ENCODE data around the gene NPAS3. TPM values are rescaled to one million over a fixed set of nuclear protein-coding genes. Genes with fewer than 3 reads are reported as not detected.
"Not testable (repeated sequence)": the region's sequence is repeated elsewhere in the genome, so short reads cannot be mapped to it uniquely, and the experiment has no call there.

Gene NPAS3
- total and polyA plus RNA-seq, 2 of the 13 experiments (the other 11 are each of a cell fraction or from before 2014, with no cell fraction given), result not detected

- H3K4me2 ChIP-seq (ENCODE audit: low read depth, low read length); H3K4me1 ChIP-seq (ENCODE audit: insufficient read depth, low read length); H3K9ac ChIP-seq (ENCODE audit: insufficient read depth, low read depth, low read length); H3K27me3 ChIP-seq (ENCODE audit: control insufficient read depth in 1 of 2, insufficient read depth in 2 of 2, low read length in 2 of 2); BruUV-seq (replicated peaks); POLR2A ChIA-PET; H3K4me3 ChIP-seq (replicated peaks in 1 of 3; ENCODE audit: insufficient read depth in 1 of 3, low read depth in 2 of 3, low read length in 3 of 3); H3K79me2 ChIP-seq (ENCODE audit: insufficient read depth, low read length); DNase-seq (ENCODE audit: low spot score); CTCF ChIA-PET (ENCODE audit: low intra/inter-chr PET ratio, low total read pairs); intact Hi-C loops (cut with micrococcal nuclease; ENCODE audit: unreplicated experiment); FAIRE-seq; H3K36me3 ChIP-seq (replicated peaks in 1 of 2; ENCODE audit: control insufficient read depth in 1 of 2, insufficient read depth in 2 of 2, low read length in 2 of 2); H3K27ac ChIP-seq (ENCODE audit: extremely low read length, insufficient read depth, low read length); ATAC-seq; in situ Hi-C loops (cut with HindIII; ENCODE audit: extremely low pct_ligation_motif_present, low pct_unique_long_range_greater_than_20kb); H2AFZ ChIP-seq (ENCODE audit: low read length); H4K20me1 ChIP-seq (ENCODE audit: insufficient read depth, low read length): not testable (repeated sequence)
- H3K9me3 ChIP-seq (ENCODE audit: low read length), result peaks cover 59% of the 10 kb centered on the region
- WGBS (ENCODE audit: low lambda C conversion rate), result 9% methylated on average over 11 of the region's 11 CpGs
- TF ChIP-seq ZNF619 (CRISPR knock-in tag; IDR thresholded peaks at IDR 0.05), result 0 out of 2 replicates have a peak, but pooled peaks have one; percentile 47
Measured at GRCh38 chr14:33088274-33088673, 149.6 kb downstream of the NPAS3 start.

- H3K4me1 ChIP-seq (ENCODE audit: insufficient read depth, low read length), result no peaks in the 10 kb centered on the region
- in situ Hi-C loops (cut with HindIII; ENCODE audit: extremely low pct_ligation_motif_present, low pct_unique_long_range_greater_than_20kb) (no loop called here), intact Hi-C loops (cut with micrococcal nuclease; ENCODE audit: unreplicated experiment) (no loop called here)
- H3K4me2 ChIP-seq (ENCODE audit: low read depth, low read length), result no peak overlapping the region
- no TSS peak for BruUV-seq (replicated peaks)
- no peaks in the 10 kb centered on the region for H3K36me3 ChIP-seq (replicated peaks in 1 of 2; ENCODE audit: control insufficient read depth in 1 of 2, insufficient read depth in 2 of 2, low read length in 2 of 2)
- H2AFZ ChIP-seq (ENCODE audit: low read length), result no peak overlapping the region
- no peak overlapping the region for H3K27ac ChIP-seq (ENCODE audit: extremely low read length, insufficient read depth, low read length)
- H3K4me3 ChIP-seq (replicated peaks in 1 of 3; ENCODE audit: insufficient read depth in 1 of 3, low read depth in 2 of 3, low read length in 3 of 3), result no peak overlapping the region
- ChIA-PET POLR2A (no interaction called here), CTCF (ENCODE audit: low intra/inter-chr PET ratio, low total read pairs) (no interaction called here)
- no peak for ATAC-seq
- no peak for DNase-seq (ENCODE audit: low spot score)
- H3K9me3 ChIP-seq (ENCODE audit: low read length), result peaks cover 82% of the 10 kb centered on the region
- no peaks in the 10 kb centered on the region for H3K27me3 ChIP-seq (ENCODE audit: control insufficient read depth in 1 of 2, insufficient read depth in 2 of 2, low read length in 2 of 2)
- H3K9ac ChIP-seq (ENCODE audit: insufficient read depth, low read depth, low read length), result no peak overlapping the region
- FAIRE-seq, result no peak
- H4K20me1 ChIP-seq (ENCODE audit: insufficient read depth, low read length), result no peaks in the 10 kb centered on the region
- H3K79me2 ChIP-seq (ENCODE audit: insufficient read depth, low read length), result no peaks in the 10 kb centered on the region
- TF ChIP-seq NFE2L1 (CRISPR knock-in tag; IDR thresholded peaks at IDR 0.05; ENCODE audit: borderline replicate concordance) (no peak), ZMYM2 (CRISPR knock-in tag; IDR thresholded peaks at IDR 0.05) (no peak), TIGD3 (CRISPR knock-in tag; IDR thresholded peaks at IDR 0.05; ENCODE audit: borderline replicate concordance) (no peak), CREB1 (IDR thresholded peaks at IDR 0.05) (0 out of 2 replicates have a peak, but pooled peaks have one; percentile 33), CREB1 (CRISPR knock-in tag; IDR thresholded peaks at IDR 0.05) (no peak), ARID3A (IDR thresholded peaks at IDR 0.05; ENCODE audit: low read depth, low read length) (no peak), MAFK (conservative IDR thresholded peaks at IDR 0.05 in 1 of 2, IDR thresholded peaks at IDR 0.05 in 1 of 2; ENCODE audit: low read length in 2 of 2) (peak; percentile 87 to 94), MAFF (IDR thresholded peaks at IDR 0.05; ENCODE audit: low read depth, low read length) (peak; percentile 87), ZFP37 (CRISPR knock-in tag; IDR thresholded peaks at IDR 0.05; ENCODE audit: borderline replicate concordance) (no peak)
Measured at GRCh38 chr14:33098016-33098415, 159.3 kb downstream of the NPAS3 start.

Data from HepG2 (cell line).